ENCODE results near the gene C1orf174.

GRCh38 chr1:3898994-3899753 is 898 bp downstream of the C1orf174 start:
- TF ChIP-seq BACH2 (CRISPR knock-in tag; IDR thresholded peaks at IDR 0.05; ENCODE audit: borderline replicate concordance) (no peak), ZFP30 (CRISPR knock-in tag; IDR thresholded peaks at IDR 0.05) (no peak), CREB5 (CRISPR knock-in tag; IDR thresholded peaks at IDR 0.05; ENCODE audit: low read depth) (no peak), ZNF70 (CRISPR knock-in tag; IDR thresholded peaks at IDR 0.05) (no peak), PATZ1 (CRISPR knock-in tag; IDR thresholded peaks at IDR 0.05; ENCODE audit: borderline replicate concordance) (no peak), ZC3H10 (CRISPR knock-in tag; IDR thresholded peaks at IDR 0.05) (no peak), CSRNP3 (CRISPR knock-in tag; IDR thresholded peaks at IDR 0.05) (no peak), ARNTL (CRISPR knock-in tag; IDR thresholded peaks at IDR 0.05; ENCODE audit: borderline replicate concordance, low read depth) (no peak), CSDC2 (CRISPR knock-in tag; IDR thresholded peaks at IDR 0.05) (no peak), ZNF565 (CRISPR knock-in tag; conservative IDR thresholded peaks at IDR 0.05; ENCODE audit: low read depth) (no peak), ZFP3 (CRISPR knock-in tag; IDR thresholded peaks at IDR 0.05) (no peak), TSHZ2 (CRISPR knock-in tag; IDR thresholded peaks at IDR 0.05) (no peak)
